GM19099 (cell line): Measurements from ENCODE around the gene SMPDL3B.

Experiments used
- POLR2A ChIP-seq: IDR thresholded peaks from 3 replicates; pipeline ENCODE4 v1.6.1; 2011; ENCODE audit warnings: low read depth; ENCODE audit not compliant: insufficient read length; ENCODE audit errors: extremely low read depth

SMPDL3B gene

DNA sequence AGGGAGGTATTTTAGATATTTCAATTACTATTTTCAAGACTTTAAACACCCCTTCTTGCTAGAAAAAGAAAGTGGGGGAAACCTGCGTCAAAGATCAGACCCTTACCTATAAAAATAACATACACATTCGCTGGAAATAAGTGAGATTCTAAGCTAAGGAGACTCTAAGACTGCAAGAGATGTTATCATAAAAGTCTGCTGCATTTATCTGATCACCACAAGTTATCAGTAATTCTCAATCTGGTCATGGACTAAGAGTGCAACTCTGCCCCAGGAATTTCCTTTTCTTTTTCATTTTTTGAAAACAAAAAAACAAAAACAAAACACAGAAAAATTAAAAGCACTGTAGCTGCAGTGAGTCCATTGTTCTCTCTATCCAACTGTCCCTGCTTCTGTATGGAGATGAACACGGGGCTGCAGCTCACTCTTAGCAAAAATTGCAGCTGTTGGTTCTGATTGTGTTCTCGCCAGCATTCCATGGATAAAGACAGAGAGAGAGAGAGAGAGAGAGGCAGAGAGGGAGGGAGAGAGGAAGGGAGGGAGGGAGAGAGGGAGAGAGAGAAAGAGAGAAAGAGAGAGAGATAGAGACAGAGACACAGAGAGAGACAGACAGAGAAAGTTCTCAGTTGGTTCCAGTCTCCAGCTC, 39.1 kb downstream of the SMPDL3B start:
- TF ChIP-seq POLR2A = no peak

DNA sequence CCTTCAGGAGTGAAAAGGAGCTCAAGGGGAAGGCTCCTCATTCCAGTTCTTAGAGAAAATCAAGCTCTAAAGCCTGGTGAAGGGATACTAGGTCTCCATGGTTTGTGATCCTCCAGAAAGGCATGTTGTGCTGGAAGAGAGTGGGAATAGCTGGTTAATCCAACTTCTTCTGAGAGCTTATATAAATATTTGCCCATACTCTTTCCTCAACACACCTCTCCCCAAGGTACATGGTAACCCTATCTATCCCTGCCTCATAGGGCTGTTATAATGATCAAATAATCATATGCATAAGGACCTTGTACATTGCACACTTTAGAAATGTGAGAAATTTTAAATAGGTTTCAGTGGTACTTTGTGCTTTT, 39.6 kb downstream of the SMPDL3B start:
- no peak for TF ChIP-seq POLR2A

DNA sequence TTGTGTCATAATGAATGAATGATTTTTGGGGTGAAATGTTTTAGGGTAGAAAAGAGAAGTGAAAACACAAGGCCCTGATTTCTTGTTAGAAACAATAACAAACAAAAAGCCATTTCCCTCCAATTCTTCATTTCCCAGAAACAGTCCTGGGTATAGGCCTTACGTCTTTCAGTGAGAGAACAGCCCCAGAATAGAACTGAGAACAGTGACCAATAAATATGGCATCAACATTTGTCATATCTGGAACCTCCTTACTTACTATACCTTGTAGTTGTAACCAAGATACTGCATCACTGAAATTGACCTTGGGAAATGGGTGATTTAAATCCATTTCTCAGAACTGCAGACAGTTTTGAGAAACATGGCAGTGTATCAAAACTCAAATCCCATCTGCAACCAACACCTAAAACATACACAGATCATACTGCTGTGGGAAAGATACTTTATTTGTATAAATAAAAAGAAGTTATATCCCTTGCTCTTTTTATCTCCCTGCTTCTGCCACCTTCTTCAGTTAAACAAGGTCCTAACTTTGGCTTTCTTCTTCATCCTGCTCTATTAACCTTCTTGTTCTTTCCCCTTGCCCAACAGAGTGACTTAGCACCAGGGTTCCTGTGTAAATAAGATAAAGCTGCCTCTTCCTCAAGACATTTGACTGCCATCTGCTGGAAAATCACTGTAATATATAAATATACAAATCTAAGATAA, 44.5 kb downstream of the SMPDL3B start:
- no peak for TF ChIP-seq POLR2A

DNA sequence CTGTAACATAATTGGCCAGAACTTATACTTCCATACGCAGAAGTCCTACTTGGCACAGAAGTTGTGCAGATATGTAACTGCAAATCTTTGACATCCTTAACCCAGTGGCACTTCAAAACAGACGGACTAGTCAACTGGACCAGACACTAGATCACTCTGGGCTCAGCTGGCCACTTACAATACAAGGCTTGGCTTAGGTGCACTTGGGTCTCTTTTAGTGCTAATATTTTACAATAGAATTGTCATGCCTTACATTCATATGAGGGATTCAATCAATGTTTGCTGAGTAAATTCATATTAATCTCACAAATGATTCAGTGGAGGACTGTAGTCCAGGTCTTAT, 45.0 kb downstream of the SMPDL3B start:
- no peak for TF ChIP-seq POLR2A

DNA sequence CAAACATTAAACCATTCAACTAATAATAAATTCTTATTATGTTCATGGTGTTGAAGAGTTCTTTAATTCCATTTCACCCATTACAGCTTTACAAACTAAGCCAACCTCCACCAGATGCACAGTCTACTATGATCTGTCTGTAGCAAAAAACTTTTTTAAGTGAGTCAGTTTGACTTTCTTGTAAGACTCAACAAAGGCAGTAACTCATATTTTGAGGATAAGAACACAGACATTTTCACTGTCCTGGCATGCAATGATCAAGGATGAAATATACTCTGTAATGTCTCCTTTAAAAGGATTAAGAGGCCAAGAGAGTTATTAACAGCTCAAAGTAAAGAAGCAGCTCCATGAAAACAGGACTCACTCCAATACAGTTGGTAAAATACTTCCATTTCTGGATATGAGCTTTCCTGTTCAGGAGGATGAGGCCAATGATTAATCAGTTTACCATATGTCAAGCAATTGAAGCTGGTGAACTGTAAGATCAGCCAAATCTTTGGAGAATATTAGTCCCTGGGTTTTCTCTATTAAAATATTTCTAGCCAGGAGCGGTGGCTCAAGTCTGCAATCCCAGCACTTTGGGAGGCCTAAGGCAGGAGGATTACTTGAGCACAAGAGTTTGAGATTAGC, 45.5 kb downstream of the SMPDL3B start:
- no peak for TF ChIP-seq POLR2A

DNA sequence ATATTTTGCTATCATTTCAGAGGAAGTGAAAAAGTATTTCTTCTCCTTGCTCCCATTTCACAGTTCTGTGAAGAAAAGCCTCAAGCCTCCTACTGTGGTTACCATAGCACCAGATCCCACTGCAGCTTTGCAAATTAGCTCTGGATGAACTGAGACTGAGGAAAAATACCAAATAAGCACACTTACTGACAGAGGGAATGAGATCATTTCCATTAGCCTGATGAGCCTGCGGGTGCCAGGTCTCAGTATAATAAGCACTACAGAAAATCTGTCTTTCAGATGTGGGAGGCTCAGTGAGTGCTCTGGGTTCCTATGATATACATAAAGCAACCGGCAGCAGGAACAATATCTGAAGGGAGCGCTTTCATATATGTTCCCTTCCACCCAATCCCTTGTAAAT, 46.3 kb downstream of the SMPDL3B start:
- no peak for TF ChIP-seq POLR2A

DNA sequence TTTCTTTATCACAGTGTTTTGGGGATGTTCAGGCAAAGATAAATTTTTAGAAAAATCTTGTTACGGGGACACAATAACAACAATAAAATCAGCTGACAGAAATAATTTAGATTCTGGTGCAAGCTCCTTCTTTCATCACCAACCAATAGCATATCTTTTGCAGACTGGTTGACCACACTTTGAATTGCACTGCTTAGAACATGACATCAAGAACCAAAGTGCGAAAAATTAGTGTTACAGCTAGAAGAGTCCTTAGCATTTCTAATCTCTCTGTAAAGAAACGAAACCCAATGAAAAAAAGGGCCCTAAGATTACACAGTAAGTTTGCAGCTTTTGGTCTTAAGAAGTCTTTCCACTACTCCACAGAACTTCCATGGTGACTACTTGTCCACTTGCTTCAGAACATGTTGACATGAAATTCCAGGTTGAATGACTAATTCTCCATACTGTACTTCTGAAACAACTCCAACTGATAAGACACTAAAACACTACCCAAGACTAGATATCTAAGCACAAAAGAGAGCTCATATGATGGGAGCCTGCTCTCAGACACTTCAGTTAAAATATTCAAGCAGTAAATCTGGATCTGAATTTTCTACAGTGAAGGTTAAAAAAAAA, 56.2 kb downstream of the SMPDL3B start:
- no peak for TF ChIP-seq POLR2A

DNA sequence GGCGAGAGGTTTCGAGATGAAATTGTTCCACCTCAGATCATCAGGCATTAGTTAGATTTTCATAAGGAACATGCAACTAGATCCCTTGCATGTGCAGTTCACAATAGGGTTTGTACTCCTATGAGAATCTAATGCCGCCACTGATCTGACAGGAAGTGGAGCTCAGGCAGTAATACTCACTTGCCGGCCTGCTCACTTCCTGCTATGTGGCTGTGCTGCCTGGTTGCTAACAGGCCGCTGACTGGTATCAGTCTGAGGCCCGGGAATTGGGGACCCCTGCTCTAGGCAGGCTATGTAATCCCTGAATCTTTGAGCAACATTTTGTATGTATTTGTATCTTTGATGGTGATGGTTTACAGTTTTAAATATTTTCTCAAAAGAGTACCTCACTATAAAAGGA, 57.5 kb downstream of the SMPDL3B start:
- no peak for TF ChIP-seq POLR2A

DNA sequence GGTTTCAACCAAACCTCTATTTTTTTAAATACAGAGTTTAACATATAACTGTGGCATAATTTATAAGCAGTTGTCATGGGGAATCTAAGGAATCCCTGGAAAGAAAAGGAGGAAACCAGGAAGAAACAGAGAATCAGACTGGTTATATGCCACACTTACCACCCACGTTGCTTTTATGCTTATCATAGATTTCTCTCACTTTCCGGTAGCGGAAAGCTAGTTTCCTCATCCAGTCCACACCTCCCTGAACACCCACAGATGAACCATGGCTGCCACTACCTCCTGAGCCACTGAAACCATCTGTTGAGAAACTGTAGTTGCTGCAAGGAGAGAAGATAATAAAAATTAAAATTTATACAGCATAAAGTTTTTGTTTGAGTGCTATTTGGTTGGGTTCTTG, 58.4 kb downstream of the SMPDL3B start:
- no peak for TF ChIP-seq POLR2A

DNA sequence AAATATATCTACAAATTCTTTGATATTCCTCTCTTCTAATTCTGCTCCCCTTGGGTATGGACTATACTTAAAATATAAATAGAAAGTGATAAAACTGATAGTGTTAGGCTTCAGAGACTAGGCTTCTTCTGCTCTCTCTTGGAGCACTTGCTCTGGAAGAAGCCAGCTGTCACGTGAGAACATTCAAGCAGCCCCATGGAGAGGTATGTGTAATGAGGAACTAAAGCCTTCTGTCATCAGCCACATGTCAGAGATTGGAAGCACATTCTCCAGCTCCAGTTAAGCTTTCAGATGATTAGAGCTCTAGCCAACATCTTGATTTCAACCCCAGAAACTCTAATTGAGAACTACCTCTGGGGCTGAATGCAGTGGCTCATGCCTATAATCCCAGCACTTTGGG, 59.3 kb downstream of the SMPDL3B start:
- TF ChIP-seq POLR2A = no peak

DNA sequence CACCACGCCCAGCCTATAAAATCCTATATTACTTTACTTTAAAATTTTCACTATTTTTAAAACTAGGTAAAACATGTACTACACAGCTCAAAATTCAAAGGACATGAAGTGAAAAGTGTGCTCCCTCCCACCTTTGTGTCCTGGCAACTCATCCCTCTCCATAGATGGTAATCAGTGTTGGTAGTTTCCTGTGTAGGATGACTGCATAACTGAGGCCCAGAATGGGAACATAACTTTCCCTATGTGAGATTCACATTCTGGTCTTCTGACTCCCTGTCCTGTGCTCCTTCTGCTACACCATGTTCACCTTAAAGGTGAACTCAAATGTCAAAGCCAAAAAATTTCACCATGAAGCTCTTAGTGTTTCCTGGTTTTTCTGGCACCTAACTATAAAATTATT, 64.3 kb downstream of the SMPDL3B start:
- no peak for TF ChIP-seq POLR2A

DNA sequence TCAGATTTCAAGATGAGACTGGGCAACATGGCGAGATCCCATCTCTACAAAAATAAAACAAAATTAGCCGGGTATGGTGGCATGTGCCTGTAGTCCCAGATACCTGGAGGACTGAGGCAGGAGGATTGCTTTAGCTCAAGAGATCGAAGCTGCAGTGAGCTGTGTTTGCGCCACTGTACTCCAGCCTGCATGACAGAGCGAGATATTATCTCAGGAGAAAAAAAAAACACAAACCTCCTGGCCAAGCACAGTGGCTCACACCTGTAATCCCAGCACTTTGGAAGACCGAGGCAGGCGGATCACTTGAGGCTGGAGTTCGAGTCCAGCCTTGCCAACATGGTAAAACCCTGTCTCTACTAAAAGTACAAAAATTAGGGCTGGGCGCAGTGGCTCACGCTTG, 67.8 kb downstream of the SMPDL3B start:
- TF ChIP-seq POLR2A = no peak
